Thoracic aorta (tissue), 2 donors: ENCODE measurements around the gene LDLRAD4. TPM values are rescaled to one million over a fixed set of nuclear protein-coding genes. Genes with fewer than 3 reads are reported as not detected.

Experiments
- ATAC-seq: fragments of 150-250 bp; one replicate; pipeline ENCODE4 v1.8.0; 2017; ENCODE audit warnings: low read depth; ENCODE audit not compliant: insufficient number of reproducible peaks, low FRiP score
- DNase-seq: peaks from one replicate; pipeline ENCODE4 v3.0.0-alpha.2; 2020; ENCODE audit warnings: low spot score
- H3K27ac ChIP-seq, 2 donors: fragments of 200-600 bp; sonication (generic); 1 replicate in 1 of 2; 2 replicates in 1 of 2; pipeline ENCODE4 v1.5.1; 2016; ENCODE audit warnings: mild to moderate bottlenecking in 2 of 2, moderate library complexity in 2 of 2
- H3K27me3 ChIP-seq: fragments of 200-600 bp; sonication (generic); replicated peaks from 2 replicates; pipeline ENCODE4 v1.6.0; 2016; ENCODE audit warnings: mild to moderate bottlenecking; ENCODE audit not compliant: insufficient read depth
- H3K36me3 ChIP-seq: fragments of 200-600 bp; sonication (generic); one replicate; pipeline ENCODE4 v1.5.1; 2016
- H3K4me1 ChIP-seq, 2 donors: fragments of 200-600 bp; sonication (generic); 1 replicate in 1 of 2; 2 replicates in 1 of 2; pipeline versions ENCODE4 v1.5.1 to v1.6.0; 2016; ENCODE audit warnings: low read depth in 2 of 2, mild to moderate bottlenecking in 1 of 2; ENCODE audit not compliant: control insufficient read depth in 1 of 2
- H3K4me3 ChIP-seq: fragments of 200-600 bp; sonication (generic); 2 replicates; pipeline ENCODE4 v1.5.1; 2016; ENCODE audit warnings: mild to moderate bottlenecking
- H3K9me3 ChIP-seq: fragments of 200-600 bp; sonication (generic); 2 replicates; pipeline ENCODE4 v1.5.1; 2016
- CTCF ChIP-seq: fragments of 200-600 bp; sonication (generic); IDR thresholded peaks from one replicate; pipeline ENCODE4 v1.5.1; 2019; ENCODE audit warnings: antibody characterized with exemption
- total RNA-seq, 2 donors: library from RNA; depleted of rRNA; stranded (reverse); fragments of >200 nt; gene quantifications; one replicate each; pipeline versions ENCODE4 v1.1.0 to v1.2.3, GENCODE V29; 2016

Gene LDLRAD4
- total RNA-seq, 2 donors from 2014 or later, result 98.4 to 135 TPM

GRCh38 chr18:13368080-13368813 is 149.7 kb downstream of the LDLRAD4 start:
- no peaks in the 10 kb centered on the region for H3K27me3 ChIP-seq
- no peak for TF ChIP-seq CTCF
- no peak overlapping the region for H3K27ac ChIP-seq
- ATAC-seq (no peak), DNase-seq (no peak)
- peaks cover 0 to 8% of the 10 kb centered on the region in 2 donors for H3K4me1 ChIP-seq
- H3K4me3 ChIP-seq, result no peak overlapping the region
- no peaks in the 10 kb centered on the region for H3K36me3 ChIP-seq
- no peaks in the 10 kb centered on the region for H3K9me3 ChIP-seq

- no peaks in the 10 kb centered on the region for H3K36me3 ChIP-seq
- DNase-seq (no peak), ATAC-seq (no peak)
- TF ChIP-seq CTCF, result no peak
- H3K27me3 ChIP-seq, result no peaks in the 10 kb centered on the region
- H3K4me3 ChIP-seq, result no peak overlapping the region
- H3K9me3 ChIP-seq, result no peaks in the 10 kb centered on the region
- no peak overlapping the region for H3K27ac ChIP-seq
- peaks cover 0 to 11% of the 10 kb centered on the region in 2 donors for H3K4me1 ChIP-seq
Measured at GRCh38 chr18:13369353-13369752, 150.8 kb downstream of the LDLRAD4 start.

GRCh38 chr18:13369756-13370510 is 151.4 kb downstream of the LDLRAD4 start:
- ATAC-seq (no peak), DNase-seq (no peak)
- Histone ChIP-seq H3K4me1 (peaks cover 2 to 17% of the 10 kb centered on the region in 2 donors), H3K27me3 (no peaks in the 10 kb centered on the region), H3K9me3 (no peaks in the 10 kb centered on the region), H3K36me3 (no peaks in the 10 kb centered on the region), H3K27ac (no peak overlapping the region), H3K4me3 (no peak overlapping the region)
- TF ChIP-seq CTCF, result no peak

GRCh38 chr18:13370995-13371625 is 152.6 kb downstream of the LDLRAD4 start:
- H3K27me3 ChIP-seq, result no peaks in the 10 kb centered on the region
- H3K36me3 ChIP-seq, result no peaks in the 10 kb centered on the region
- H3K4me3 ChIP-seq, result no peak overlapping the region
- peaks cover 11 to 29% of the 10 kb centered on the region in 2 donors for H3K4me1 ChIP-seq
- no peak overlapping the region for H3K27ac ChIP-seq
- no peak for TF ChIP-seq CTCF
- DNase-seq, result no peak
- no peaks in the 10 kb centered on the region for H3K9me3 ChIP-seq
- ATAC-seq, result no peak
